CD4-positive, alpha-beta T cell treated with Interleukin-4 for 4 hours (primary cell): ENCODE data around the gene UBE3B.

Experiments used
- DNase-seq: peaks from one replicate; pipeline ENCODE4 v3.0.0-alpha.2; 2020

Gene UBE3B

DNA sequence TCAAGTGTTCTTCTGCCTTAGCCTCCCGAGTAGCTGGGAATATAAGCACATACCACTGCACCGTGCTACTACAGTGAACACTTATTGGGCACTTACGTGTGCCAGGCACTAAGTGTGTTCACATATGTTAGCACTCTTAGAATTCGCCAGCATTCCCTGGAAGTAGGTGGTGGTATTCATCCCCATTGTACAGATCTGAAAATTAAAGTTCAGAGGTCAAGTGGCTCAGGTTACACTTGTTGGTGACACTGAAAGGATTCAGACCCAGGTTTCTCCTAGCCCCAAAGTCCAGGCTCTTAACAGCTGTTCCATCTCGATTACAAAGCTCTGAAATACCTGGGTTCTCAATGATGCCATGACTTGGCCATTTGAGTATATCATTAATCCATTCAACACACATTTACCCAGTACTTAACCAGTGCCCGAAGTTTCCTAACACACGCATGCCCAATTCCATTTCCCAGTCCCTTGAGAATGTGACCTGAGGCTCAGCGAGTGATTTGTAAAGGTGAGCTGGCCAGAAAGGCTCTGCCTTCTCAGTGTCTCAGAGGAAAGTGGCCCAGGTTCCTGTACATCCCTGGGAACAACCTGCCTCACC, 101.0 kb downstream of the UBE3B start:
- no peak for DNase-seq

DNA sequence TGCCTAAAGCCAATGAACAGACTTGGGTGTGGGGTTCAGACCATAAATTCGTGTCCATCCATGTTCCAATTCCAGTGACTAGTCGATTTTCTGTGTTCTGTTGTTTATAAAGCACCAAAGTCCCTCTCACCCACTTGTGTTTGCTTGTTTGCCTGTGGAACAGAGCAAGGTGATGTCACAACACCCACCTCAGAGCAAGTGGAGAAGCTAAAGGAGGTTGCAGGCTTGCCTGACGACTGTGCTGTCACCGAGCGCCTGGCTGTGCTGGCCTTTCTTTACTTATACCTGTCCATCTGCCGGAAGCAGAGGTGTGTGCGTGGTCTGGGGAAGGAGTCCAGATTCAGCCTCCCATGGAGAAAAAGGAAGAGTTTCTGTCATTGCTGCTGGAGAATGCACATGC, 102.2 kb downstream of the UBE3B start:
- no peak for DNase-seq

GRCh38 chr12:109580272-109580671, 102.8 kb downstream of the UBE3B start:
- no peak for DNase-seq

DNA sequence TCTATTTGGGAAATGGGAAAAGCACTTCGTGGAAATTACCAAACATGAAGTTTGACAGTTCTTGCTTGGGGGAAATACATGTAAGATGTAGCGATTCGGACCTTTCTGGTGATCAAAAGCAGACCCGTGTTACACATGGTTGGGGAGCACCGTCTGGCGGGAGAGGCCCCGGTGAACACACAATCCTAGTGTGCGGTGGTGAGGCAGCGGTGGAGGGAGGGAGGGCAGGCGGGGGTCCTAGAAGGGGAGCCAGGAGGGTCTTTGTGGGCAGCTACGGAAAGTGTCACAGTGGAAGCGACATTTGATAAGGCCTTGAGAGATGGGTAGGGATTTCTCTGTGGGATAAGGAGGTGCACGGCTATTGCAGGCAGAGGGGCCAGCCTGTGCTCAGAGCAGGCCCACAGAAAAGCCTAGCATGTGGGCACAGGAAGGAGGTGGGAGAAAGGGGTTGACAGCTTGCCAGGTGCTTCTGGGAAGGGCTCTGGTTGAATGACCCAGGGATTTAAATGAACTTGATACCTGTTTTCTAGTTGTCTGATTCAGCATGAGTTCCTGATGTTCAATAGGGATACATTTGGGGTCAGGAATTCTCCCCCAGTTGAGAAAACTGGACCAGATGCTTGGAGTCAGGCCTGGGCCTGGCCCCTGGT, 103.4 kb downstream of the UBE3B start:
- DNase-seq: no peak

- no peak for DNase-seq
Measured at GRCh38 chr12:109581334-109581691, 103.9 kb downstream of the UBE3B start.

- DNase-seq: no peak
Measured at GRCh38 chr12:109581856-109582255, 104.4 kb downstream of the UBE3B start.

DNA sequence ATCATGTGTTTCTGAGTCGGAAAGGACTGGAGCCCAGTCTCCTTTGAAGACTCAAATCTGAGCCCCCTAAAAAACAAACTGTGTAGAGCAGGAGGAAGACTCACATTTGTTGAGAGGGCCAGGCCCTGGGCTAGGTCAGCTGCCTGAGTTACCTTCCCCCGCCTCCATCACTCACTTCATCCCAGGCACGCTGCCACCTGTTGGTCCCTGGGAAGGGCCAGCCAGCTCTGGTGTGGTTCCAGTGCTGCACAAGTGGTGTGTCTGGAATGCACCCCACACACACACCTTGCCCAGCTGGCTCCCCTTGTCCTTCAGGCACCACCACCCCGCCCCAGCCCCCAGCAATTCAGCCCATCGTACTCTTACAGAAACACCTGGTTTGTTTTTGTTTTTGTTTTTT, 105.2 kb downstream of the UBE3B start:
- no peak for DNase-seq

- DNase-seq: no peak
Measured at GRCh38 chr12:109583733-109584132, 106.3 kb downstream of the UBE3B start.
